Fibroblast of lung (primary cell): ENCODE results near the gene CARD10.

Source experiments
- CTCF ChIP-seq, 2 donors: IDR thresholded peaks in 1 of 2; conservative IDR thresholded peaks in 1 of 2; 1 replicate in 1 of 2; 2 replicates in 1 of 2; pipeline ENCODE4 v1.5.1; 2011 to 2012; ENCODE audit warnings: low read length in 2 of 2, control low read depth in 1 of 2, inconsistent platforms in 1 of 2, low read depth in 1 of 2, mild to moderate bottlenecking in 1 of 2
- EZH2 ChIP-seq: IDR thresholded peaks from 2 replicates; pipeline ENCODE4 v1.5.1; 2012; ENCODE audit warnings: low read length, control low read depth, mild to moderate bottlenecking; ENCODE audit errors: missing control alignments

- TF ChIP-seq CTCF (conservative IDR thresholded peaks at IDR 0.05 in 1 of 2, IDR thresholded peaks at IDR 0.05 in 1 of 2; ENCODE audit: low read depth in 1 of 2, low read length in 2 of 2) (peak in 1 of 2 donors; percentile 20), EZH2 (no peak)
These were observed 3.3 kb upstream of the CARD10 start for GRCh38 chr22:37522482-37522881.
